T-cell (primary cell): ENCODE data around the gene FANCD2. TPM values are rescaled to one million over a fixed set of nuclear protein-coding genes. Genes with fewer than 3 reads are reported as not detected.

ENCODE experiments used
- ATAC-seq, 4 experiments: fragments of 200-7000 bp in 3 of 4; fragments of 150-1000 bp in 1 of 4; cut with Tn5 transposase; replicated peaks in 1 of 4; 1 replicate in 3 of 4; 2 replicates in 1 of 4; pipeline ENCODE4 v1.10.0; 2021; ENCODE audit warnings: moderate library complexity in 3 of 4, mild to moderate bottlenecking in 2 of 4, moderate number of reproducible peaks in 1 of 4
- CTCF ChIA-PET, 2 donors: fragments of 300-600 bp; sonication (Branson Sonifier 250); formaldehyde crosslinking; loops; one replicate each; lab custom pipeline; 2022; ENCODE audit warnings: antibody characterized with exemption in 2 of 2; lab: Charles Lee
- POLR2A ChIA-PET, 2 donors: fragments of 300-600 bp; sonication (Branson Sonifier 250); formaldehyde crosslinking; loops; one replicate each; lab custom pipeline; 2022; ENCODE audit warnings: antibody characterized with exemption in 2 of 2; lab: Charles Lee
- DNase-seq, 35 experiments: peaks; one replicate each; pipeline versions ENCODE4 v3.0.0 to v3.0.0-alpha.2; 2013 to 2023
- H3K27ac ChIP-seq: one replicate; pipeline ENCODE4 v1.5.1; 2013; ENCODE audit warnings: low read length
- H3K27me3 ChIP-seq, 2 experiments: replicated peaks in 1 of 2; 1 replicate in 1 of 2; 2 replicates in 1 of 2; pipeline versions ENCODE4 v1.6.1 to v1.7.0; 2013; ENCODE audit warnings: low read length in 1 of 2, mixed read lengths in 1 of 2; ENCODE audit not compliant: control insufficient read depth in 2 of 2, insufficient read depth in 2 of 2; ENCODE audit errors: extremely low read depth in 1 of 2
- H3K36me3 ChIP-seq, 2 donors: 1 replicate in 1 of 2; 2 replicates in 1 of 2; pipeline versions ENCODE4 v1.6.1 to v1.7.0; 2013; ENCODE audit warnings: low read length in 1 of 2; ENCODE audit not compliant: control insufficient read depth in 2 of 2, insufficient read depth in 1 of 2; ENCODE audit errors: extremely low read depth in 1 of 2
- H3K4me1 ChIP-seq, 2 experiments: 1 replicate in 1 of 2; 2 replicates in 1 of 2; pipeline versions ENCODE4 v1.6.1 to v1.7.0; 2013; ENCODE audit warnings: low read length in 2 of 2, mixed read lengths in 1 of 2; ENCODE audit not compliant: insufficient read depth in 2 of 2, control insufficient read depth in 1 of 2; ENCODE audit errors: extremely low read depth in 1 of 2
- H3K4me3 ChIP-seq, 2 donors: 1 replicate in 1 of 2; 2 replicates in 1 of 2; pipeline versions ENCODE4 v1.5.1 to v1.7.0; 2013; ENCODE audit warnings: mild to moderate bottlenecking in 2 of 2, low read length in 1 of 2, moderate library complexity in 1 of 2; ENCODE audit not compliant: control insufficient read depth in 1 of 2; ENCODE audit errors: extremely low read depth in 1 of 2
- H3K9me3 ChIP-seq: 2 replicates; pipeline ENCODE4 v1.7.0; 2013
- H3K27ac Mint-ChIP-seq, 2 donors: one replicate each; pipeline ENCODE4 v1.8.0; 2020 to 2021; ENCODE audit warnings: mild to moderate bottlenecking in 2 of 2, mixed read lengths in 2 of 2
- H3K27me3 Mint-ChIP-seq, 2 donors: one replicate each; pipeline ENCODE4 v1.8.0; 2021 to 2022; ENCODE audit warnings: mixed read lengths in 2 of 2
- H3K36me3 Mint-ChIP-seq: one replicate; pipeline ENCODE4 v1.8.0; 2021; ENCODE audit warnings: mixed read lengths
- H3K4me1 Mint-ChIP-seq, 3 donors: one replicate each; pipeline ENCODE4 v1.8.0; 2020 to 2022; ENCODE audit warnings: mixed read lengths in 3 of 3, mild to moderate bottlenecking in 1 of 3
- H3K4me3 Mint-ChIP-seq, 3 donors: one replicate each; pipeline ENCODE4 v1.8.0; 2020 to 2022; ENCODE audit warnings: mild to moderate bottlenecking in 3 of 3, mixed read lengths in 3 of 3, moderate library complexity in 3 of 3
- H3K9me3 Mint-ChIP-seq, 3 donors: one replicate each; pipeline ENCODE4 v1.8.0; 2020 to 2022; ENCODE audit warnings: mixed read lengths in 3 of 3
- WGBS: methylation state at CpG from one replicate; pipeline ENCODE4 v1.1.5; 2013; ENCODE audit warnings: missing lambda C conversion rate; ENCODE audit not compliant: insufficient coverage; 5-methylcytosine and 5-hydroxymethylcytosine counted together
- total RNA-seq, 35 experiments: library from RNA in 6 of 35; stranded (reverse) in 6 of 35; fragments of 120-200 nt in 1 of 35; gene quantifications; one replicate each; pipeline versions ENCODE4 v1.2.1 to v1.2.4 and lab custom pipeline; 2013 to 2026

The FANCD2 gene
- total RNA-seq, 5 donors from 2014 or later (not counting 1 experiment from before 2014, with no cell fraction given), result 15.4 to 22.5 (median 18.2) TPM

GRCh38 chr3:10142707-10143560 is 116.7 kb downstream of the FANCD2 start:
- Histone ChIP-seq H3K36me3 (peaks cover 0 to 8% of the 10 kb centered on the region in 2 donors), H3K4me3 (peak overlapping the region; percentile 80 to 92), H3K27ac (peak overlapping the region; percentile 86), H3K9me3 (no peaks in the 10 kb centered on the region), H3K4me1 (peaks cover 15 to 50% of the 10 kb centered on the region in 2 experiments), H3K27me3 (no peaks in the 10 kb centered on the region)
- ChIA-PET POLR2A (interaction anchor here (0.6 to 0.7 kb wide), 3 partner anchors 28 to 136 kb away, joined by 5 to 8 read pairs (median 6); no protein-coding TSS in a partner anchor), CTCF (interaction anchor here in 1 of 2 donors (0.6 kb wide), 1 partner anchor 183 kb away, joined by 3 read pairs; no protein-coding TSS in a partner anchor)
- Mint-ChIP-seq H3K27ac (peak overlapping the region; percentile 77 to 93), H3K4me3 (peak overlapping the region; percentile 85 to 88 (median 88)), H3K27me3 (no peaks in the 10 kb centered on the region), H3K4me1 (peaks cover 35 to 40% (median 39%) of the 10 kb centered on the region in 3 donors), H3K36me3 (peaks cover 14% of the 10 kb centered on the region), H3K9me3 (no peaks in the 10 kb centered on the region)
- WGBS, result 27% methylated on average over 18 of the region's 29 CpGs
- no peak for ATAC-seq
- peak in 5 of 35 experiments; percentile 1 to 47 (median 6) for DNase-seq

DNA sequence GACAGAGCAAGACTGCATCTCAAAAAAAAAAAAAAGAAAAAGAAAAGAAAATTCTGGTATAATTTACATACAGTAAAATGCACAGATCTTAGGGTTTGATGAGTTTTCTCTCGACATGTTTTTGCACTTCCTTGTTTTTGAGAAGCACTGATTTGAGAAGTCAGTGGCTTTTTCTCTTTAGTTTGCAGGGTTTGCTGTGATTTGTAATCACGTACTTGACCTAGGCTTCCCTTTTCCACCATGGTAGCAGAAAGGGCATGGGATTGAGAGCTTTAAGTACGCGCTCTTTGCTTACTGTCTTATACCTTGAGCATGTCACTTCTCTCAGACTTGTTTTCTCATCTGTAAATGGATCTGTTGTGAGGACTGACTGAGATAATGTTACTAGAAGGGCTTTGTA is 119.4 kb downstream of the FANCD2 start:
- Histone ChIP-seq H3K4me3 (no peak overlapping the region), H3K4me1 (peaks cover 15 to 50% of the 10 kb centered on the region in 2 experiments)

DNA sequence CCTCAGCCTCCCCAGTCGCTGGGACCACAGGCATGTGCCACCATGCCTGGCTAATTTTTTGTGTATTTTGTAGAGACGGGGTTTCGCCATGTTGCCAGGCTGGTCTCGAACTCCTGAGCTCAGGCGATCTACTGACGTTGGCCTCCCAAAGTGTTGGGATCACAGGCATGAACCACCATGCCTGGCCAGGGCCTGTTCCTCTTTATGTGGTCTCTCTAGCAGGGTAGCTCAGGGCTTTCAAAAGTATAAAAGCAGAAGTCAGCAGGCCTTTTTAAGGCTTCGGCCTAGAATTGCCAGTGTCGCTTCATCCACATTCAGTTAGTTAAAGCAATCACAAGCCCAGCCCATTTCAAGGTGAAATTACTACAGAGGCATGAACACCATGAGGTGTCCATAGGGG is 123.0 kb downstream of the FANCD2 start:
- 87% methylated on average over 7 of the region's 8 CpGs for WGBS
- Histone ChIP-seq H3K4me1 (peaks cover 10 to 25% of the 10 kb centered on the region in 2 experiments), H3K36me3 (peaks cover 3 to 49% of the 10 kb centered on the region in 2 donors), H3K27me3 (no peaks in the 10 kb centered on the region), H3K27ac (no peak overlapping the region), H3K4me3 (no peak overlapping the region), H3K9me3 (no peaks in the 10 kb centered on the region)
- ATAC-seq, result no peak
- Mint-ChIP-seq H3K36me3 (peaks cover 43% of the 10 kb centered on the region), H3K9me3 (no peaks in the 10 kb centered on the region), H3K27me3 (no peaks in the 10 kb centered on the region), H3K4me3 (no peak overlapping the region), H3K4me1 (peaks cover 17 to 29% (median 28%) of the 10 kb centered on the region in 3 donors), H3K27ac (peak overlapping the region in 1 of 2 donors; percentile 44)
- ChIA-PET CTCF (interaction anchor here in 1 of 2 donors (0.6 kb wide), 1 partner anchor 21 kb away, joined by 3 read pairs; no protein-coding TSS in a partner anchor), POLR2A (no interaction called here)
- DNase-seq, result no peak

More for the DNA sequence above, 119.4 kb downstream of the FANCD2 start:
- Mint-ChIP-seq H3K36me3 (peaks cover 31% of the 10 kb centered on the region), H3K4me3 (peak overlapping the region; percentile 53 to 85 (median 63)), H3K4me1 (peaks cover 35 to 46% (median 45%) of the 10 kb centered on the region in 3 donors), H3K27me3 (no peaks in the 10 kb centered on the region), H3K9me3 (no peaks in the 10 kb centered on the region), H3K27ac (peak overlapping the region; percentile 73 to 83)
- CTCF ChIA-PET, result interaction anchor here in 1 of 2 donors (0.7 kb wide), 1 partner anchor 289 kb away, joined by 3 read pairs; no protein-coding TSS in a partner anchor
- DNase-seq, result no peak
- H3K9me3 ChIP-seq, result no peaks in the 10 kb centered on the region
- H3K36me3 ChIP-seq, result peaks cover 3 to 29% of the 10 kb centered on the region in 2 donors
- WGBS, result no CpG with 5 or more reads among the region's 4 CpGs
- POLR2A ChIA-PET, result no interaction called here
- no peak overlapping the region for H3K27ac ChIP-seq
- no peak for ATAC-seq
- H3K27me3 ChIP-seq, result no peaks in the 10 kb centered on the region

- Mint-ChIP-seq H3K27me3 (no peaks in the 10 kb centered on the region), H3K9me3 (no peaks in the 10 kb centered on the region), H3K4me3 (no peak overlapping the region), H3K4me1 (peaks cover 7 to 17% (median 15%) of the 10 kb centered on the region in 3 donors), H3K27ac (no peak overlapping the region), H3K36me3 (peaks cover 46% of the 10 kb centered on the region)
- Histone ChIP-seq H3K9me3 (no peaks in the 10 kb centered on the region), H3K27me3 (no peaks in the 10 kb centered on the region), H3K36me3 (peaks cover 3 to 58% of the 10 kb centered on the region in 2 donors), H3K4me1 (peaks cover 0 to 8% of the 10 kb centered on the region in 2 experiments), H3K27ac (no peak overlapping the region), H3K4me3 (no peak overlapping the region)
- CTCF ChIA-PET, result interaction anchor here (0.5 to 1.5 kb wide), 3 partner anchors 9 to 28 kb away, joined by 3 to 6 read pairs (median 4); partner anchors contain the start of gene IRAK2 (in 1 of the 2)
- POLR2A ChIA-PET, result interaction anchor here in 1 of 2 donors (0.8 kb wide), 1 partner anchor 16 kb away, joined by 3 read pairs; no protein-coding TSS in a partner anchor
- DNase-seq (no peak), ATAC-seq (no peak)
- no CpG with 5 or more reads among the region's 6 CpGs for WGBS
Measured at GRCh38 chr3:10150987-10151386, 124.8 kb downstream of the FANCD2 start.

Other genes with a start within 250 kb of the FANCD2 start
- 10 to 100 TPM; 29.1 to 46.5 (median 41.1) TPM for gene TADA3, start 234.0 kb upstream of the FANCD2 start, total RNA-seq
- gene ARPC4, start 233.4 kb upstream of the FANCD2 start, total RNA-seq, result 100 to 1,000 TPM; 144 to 160 (median 147) TPM
- gene TTLL3, start 216.2 kb upstream of the FANCD2 start, total RNA-seq, result 10 to 100 TPM; 59.8 to 94.9 (median 67.4) TPM
- gene RPUSD3, start 182.4 kb upstream of the FANCD2 start, total RNA-seq, result 10 to 100 TPM; 23.6 to 70.5 (median 64.7) TPM
- gene CIDEC, start 146.2 kb upstream of the FANCD2 start, total RNA-seq, result under 1 TPM in 1 of 5 donors, not detected in 4; 0.66 TPM
- gene JAGN1, start 135.8 kb upstream of the FANCD2 start, total RNA-seq, result 10 to 100 TPM; 16.9 to 28.6 (median 23.7) TPM
- gene IL17RE, start 123.6 kb upstream of the FANCD2 start, total RNA-seq, result 1 to 10 TPM in 4 of 5 donors, under 1 TPM in 1; 0.68 to 5.1 (median 1.9) TPM
- 1 to 10 TPM in 2 of 5 donors, under 1 TPM in 3; 0.54 to 1.2 (median 0.80) TPM for gene IL17RC, start 109.3 kb upstream of the FANCD2 start, total RNA-seq
- gene CRELD1, start 92.6 kb upstream of the FANCD2 start, total RNA-seq, result 10 to 100 TPM; 23.0 to 55.2 (median 48.0) TPM
- 10 to 100 TPM in 2 of 5 donors, 1 to 10 TPM in 3; 6.6 to 10.5 (median 9.2) TPM for gene PRRT3, start 74.0 kb upstream of the FANCD2 start, total RNA-seq
- 10 to 100 TPM; 33.8 to 47.7 (median 36.6) TPM for gene EMC3, start 39.6 kb upstream of the FANCD2 start, total RNA-seq
- gene FANCD2OS, start 81.8 kb downstream of the FANCD2 start, total RNA-seq, result not detected
- 10 to 100 TPM; 53.9 to 74.9 (median 60.9) TPM for gene BRK1, start 89.2 kb downstream of the FANCD2 start, total RNA-seq
- gene VHL, start 115.3 kb downstream of the FANCD2 start, total RNA-seq, result 10 to 100 TPM; 57.2 to 75.0 (median 59.8) TPM
- gene IRAK2, start 138.5 kb downstream of the FANCD2 start, total RNA-seq, result 1 to 10 TPM; 2.9 to 5.0 (median 3.7) TPM
- 10 to 100 TPM; 58.9 to 82.3 (median 79.9) TPM for gene TATDN2, start 222.0 kb downstream of the FANCD2 start, total RNA-seq